ENCODE results near the gene LAIR1. TPM values are rescaled to one million over a fixed set of nuclear protein-coding genes. Genes with fewer than 3 reads are reported as not detected.

The LAIR1 gene
- total RNA-seq, 1 donor from 2014 or later: 0.92 TPM

DNA sequence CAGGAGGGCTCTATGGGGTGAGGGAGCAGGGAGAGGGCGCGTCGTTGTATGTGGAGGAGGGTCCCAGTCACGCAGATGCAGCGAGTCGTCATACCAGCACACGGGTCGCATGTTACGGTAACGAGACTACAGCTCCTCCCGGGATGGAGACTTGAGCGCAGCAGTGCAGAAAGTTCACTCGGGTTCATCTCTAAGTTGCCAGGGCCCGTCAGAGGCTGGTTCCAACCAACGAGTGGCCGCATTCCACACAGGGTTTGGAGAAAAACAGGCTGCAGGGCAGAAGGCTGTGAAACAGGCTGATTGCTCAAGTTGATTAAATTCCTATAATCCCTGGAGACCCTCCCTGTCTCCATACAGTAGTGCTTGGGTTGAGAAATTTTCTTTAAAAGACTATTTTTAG is 28.6 kb upstream of the LAIR1 start:
- H3K27ac Mint-ChIP-seq: no peak overlapping the region
- H3K9me3 Mint-ChIP-seq: no peaks in the 10 kb centered on the region
- H3K4me3 Mint-ChIP-seq: no peak overlapping the region
- no peak for DNase-seq (ENCODE audit: low spot score in 2 of 2, unreplicated experiment in 2 of 2)
- no peaks in the 10 kb centered on the region for H3K36me3 Mint-ChIP-seq
- peaks cover 35% of the 10 kb centered on the region for H3K27me3 Mint-ChIP-seq (ENCODE audit: low read depth)
- peaks cover 2% of the 10 kb centered on the region for H3K4me1 Mint-ChIP-seq
- no peak for TF ChIP-seq CTCF (IDR thresholded peaks at IDR 0.05; ENCODE audit: unreplicated experiment)

GRCh38 chr19:54392105-54392504 is 27.4 kb upstream of the LAIR1 start:
- DNase-seq (ENCODE audit: low spot score in 2 of 2, unreplicated experiment in 2 of 2): no peak
- no peaks in the 10 kb centered on the region for H3K36me3 Mint-ChIP-seq
- no peak overlapping the region for H3K27ac Mint-ChIP-seq
- H3K4me3 Mint-ChIP-seq: no peak overlapping the region
- peaks cover 45% of the 10 kb centered on the region for H3K27me3 Mint-ChIP-seq (ENCODE audit: low read depth)
- no peaks in the 10 kb centered on the region for H3K9me3 Mint-ChIP-seq
- TF ChIP-seq CTCF (IDR thresholded peaks at IDR 0.05; ENCODE audit: unreplicated experiment): no peak
- H3K4me1 Mint-ChIP-seq: peaks cover 2% of the 10 kb centered on the region

GRCh38 chr19:54391589-54392061 is 26.9 kb upstream of the LAIR1 start:
- TF ChIP-seq CTCF (IDR thresholded peaks at IDR 0.05; ENCODE audit: unreplicated experiment): no peak
- Mint-ChIP-seq H3K4me3 (no peak overlapping the region), H3K36me3 (no peaks in the 10 kb centered on the region), H3K27ac (no peak overlapping the region), H3K27me3 (ENCODE audit: low read depth) (peaks cover 47% of the 10 kb centered on the region), H3K9me3 (no peaks in the 10 kb centered on the region), H3K4me1 (peaks cover 2% of the 10 kb centered on the region)
- no peak for DNase-seq (ENCODE audit: low spot score in 2 of 2, unreplicated experiment in 2 of 2)

- no peaks in the 10 kb centered on the region for H3K9me3 Mint-ChIP-seq
- no peak overlapping the region for H3K27ac Mint-ChIP-seq
- no peaks in the 10 kb centered on the region for H3K36me3 Mint-ChIP-seq
- peak; percentile 72 for TF ChIP-seq CTCF (IDR thresholded peaks at IDR 0.05; ENCODE audit: unreplicated experiment)
- DNase-seq (ENCODE audit: low spot score in 2 of 2, unreplicated experiment in 2 of 2): peak; percentile 43 to 69
- no peak overlapping the region for H3K4me3 Mint-ChIP-seq
- peaks cover 2% of the 10 kb centered on the region for H3K4me1 Mint-ChIP-seq
- peaks cover 47% of the 10 kb centered on the region for H3K27me3 Mint-ChIP-seq (ENCODE audit: low read depth)
Measured at GRCh38 chr19:54390942-54391577, 26.3 kb upstream of the LAIR1 start.

DNA sequence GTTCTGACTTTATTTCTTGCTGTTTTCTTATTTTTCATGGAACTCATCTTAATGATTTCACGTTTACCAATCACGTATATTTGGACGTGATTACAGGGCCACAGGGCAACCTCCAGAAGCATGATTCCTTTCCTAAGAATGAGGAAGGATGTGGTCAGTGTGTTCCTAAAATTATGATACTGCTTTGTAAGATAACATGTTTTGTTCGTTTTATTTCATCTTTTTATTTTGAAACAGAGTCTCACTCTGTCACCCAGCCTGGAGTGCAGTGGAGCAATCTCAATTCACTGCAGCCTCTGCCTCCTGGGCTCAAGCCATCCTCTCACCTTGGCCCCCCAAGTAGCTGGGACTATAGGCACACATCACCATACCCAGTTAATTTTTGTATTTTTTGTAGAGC is 24.8 kb upstream of the LAIR1 start:
- no peak for DNase-seq (ENCODE audit: low spot score in 2 of 2, unreplicated experiment in 2 of 2)
- Mint-ChIP-seq H3K4me1 (peaks cover 2% of the 10 kb centered on the region), H3K36me3 (no peaks in the 10 kb centered on the region), H3K27me3 (ENCODE audit: low read depth) (peaks cover 58% of the 10 kb centered on the region), H3K4me3 (no peak overlapping the region), H3K27ac (no peak overlapping the region), H3K9me3 (no peaks in the 10 kb centered on the region)
- TF ChIP-seq CTCF (IDR thresholded peaks at IDR 0.05; ENCODE audit: unreplicated experiment): no peak

DNA sequence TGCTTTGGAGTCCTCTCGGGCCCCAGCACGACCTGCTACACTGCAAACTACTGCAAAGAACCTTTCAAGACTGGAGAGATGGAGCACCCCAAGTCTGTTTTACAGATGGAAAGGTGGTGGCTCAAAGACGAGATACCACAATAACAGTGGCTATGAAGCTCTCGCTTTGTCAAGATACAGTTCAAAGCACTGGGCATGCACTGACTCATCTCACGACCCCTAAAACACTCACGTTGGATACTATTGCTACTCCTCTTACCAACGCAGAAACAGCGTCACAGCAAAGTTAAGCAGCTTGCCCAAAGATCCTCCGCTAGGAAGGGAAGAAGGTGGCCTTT is 24.0 kb upstream of the LAIR1 start:
- no peak for TF ChIP-seq CTCF (IDR thresholded peaks at IDR 0.05; ENCODE audit: unreplicated experiment)

More for the DNA sequence above, 24.0 kb upstream of the LAIR1 start:
- Mint-ChIP-seq H3K27me3 (ENCODE audit: low read depth) (peaks cover 58% of the 10 kb centered on the region), H3K36me3 (no peaks in the 10 kb centered on the region), H3K4me1 (peaks cover 2% of the 10 kb centered on the region), H3K9me3 (no peaks in the 10 kb centered on the region), H3K4me3 (peak overlapping the region; percentile 4), H3K27ac (no peak overlapping the region)
- no peak for DNase-seq (ENCODE audit: low spot score in 2 of 2, unreplicated experiment in 2 of 2)

All from mesothelial cell of epicardium (in vitro differentiated cells).